HG02623 (cell line): ENCODE measurements around the gene CHD1.

Source experiments
- ATAC-seq: cut with Tn5 transposase; IDR thresholded peaks from one replicate; pipeline ENCODE4 v1.9.1; 2021; ENCODE audit warnings: moderate library complexity; ENCODE audit not compliant: unreplicated experiment

CHD1 gene

DNA sequence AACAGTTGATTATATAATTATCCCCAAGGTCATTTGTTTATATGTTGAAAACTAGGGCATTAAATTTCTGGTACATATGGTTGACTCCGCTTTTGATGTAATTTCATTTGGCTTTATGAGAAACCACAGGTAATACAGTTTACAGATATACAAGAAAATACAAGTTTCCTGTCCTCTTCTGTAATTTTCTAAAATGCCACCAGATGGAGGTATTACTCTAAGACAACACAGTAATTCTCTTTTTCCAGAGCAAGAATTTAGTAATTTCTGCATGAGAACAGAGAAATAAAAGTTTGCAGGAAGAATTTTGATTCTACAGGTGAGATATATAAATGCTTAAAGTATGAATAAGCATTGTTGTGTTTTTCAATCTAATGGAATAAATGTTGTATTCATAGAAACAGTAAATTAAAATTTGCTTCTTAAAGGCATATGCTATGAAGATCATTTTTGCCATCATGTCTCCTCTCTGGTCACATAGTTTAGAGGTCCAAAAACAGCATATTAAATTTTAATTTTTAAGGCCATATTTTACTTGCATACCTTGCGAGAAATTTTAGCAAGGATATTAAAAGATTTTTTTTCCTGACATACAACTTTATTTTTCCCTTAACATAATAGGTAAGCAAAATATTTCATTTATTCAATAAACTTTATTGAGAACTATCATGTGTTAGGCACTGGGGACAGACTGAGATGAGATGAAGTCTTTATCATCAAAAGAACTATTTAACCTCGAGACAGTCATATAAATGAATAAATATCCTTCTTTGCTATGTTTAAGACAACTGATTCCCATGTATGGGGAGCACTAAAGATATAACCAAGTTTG is 22.7 kb downstream of the CHD1 start:
- peak; percentile 61 for ATAC-seq

DNA sequence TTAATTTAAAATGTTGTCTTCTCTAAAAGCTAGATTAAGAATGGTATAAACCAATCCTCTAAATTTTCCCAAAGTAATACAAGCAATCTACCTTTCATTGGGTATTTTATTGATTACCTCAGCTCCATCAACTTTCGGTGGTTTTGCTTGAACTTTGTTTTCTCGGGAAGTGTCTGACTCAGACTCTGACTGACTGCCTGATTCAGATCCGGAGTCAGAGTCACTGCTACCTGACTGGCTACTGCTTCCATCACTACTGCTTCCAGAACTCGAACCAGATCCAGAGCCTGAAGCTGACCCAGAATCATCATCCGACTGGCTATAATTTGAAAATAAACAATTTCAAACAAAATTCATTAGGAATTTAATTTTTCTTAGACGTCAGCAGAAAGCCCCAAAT is 24.0 kb downstream of the CHD1 start:
- no peak for ATAC-seq

DNA sequence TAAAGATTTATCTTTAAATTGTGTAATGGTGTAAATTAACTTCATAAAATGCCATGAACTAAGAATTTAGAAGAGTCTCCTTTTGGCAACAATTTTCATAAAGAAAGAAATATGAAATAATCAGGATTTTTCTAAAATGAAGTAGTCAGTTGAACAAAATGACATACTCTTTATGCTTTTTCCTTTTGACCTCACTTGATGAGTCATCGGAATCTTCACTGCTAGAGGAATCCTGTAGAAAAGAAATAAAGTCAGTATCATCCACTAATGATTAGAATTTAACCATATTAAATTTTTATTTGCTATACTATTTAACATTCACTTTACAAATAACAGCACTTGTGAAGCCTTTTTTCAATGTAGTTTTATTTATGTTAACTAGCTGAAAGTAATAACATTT is 26.1 kb downstream of the CHD1 start:
- ATAC-seq: no peak

DNA sequence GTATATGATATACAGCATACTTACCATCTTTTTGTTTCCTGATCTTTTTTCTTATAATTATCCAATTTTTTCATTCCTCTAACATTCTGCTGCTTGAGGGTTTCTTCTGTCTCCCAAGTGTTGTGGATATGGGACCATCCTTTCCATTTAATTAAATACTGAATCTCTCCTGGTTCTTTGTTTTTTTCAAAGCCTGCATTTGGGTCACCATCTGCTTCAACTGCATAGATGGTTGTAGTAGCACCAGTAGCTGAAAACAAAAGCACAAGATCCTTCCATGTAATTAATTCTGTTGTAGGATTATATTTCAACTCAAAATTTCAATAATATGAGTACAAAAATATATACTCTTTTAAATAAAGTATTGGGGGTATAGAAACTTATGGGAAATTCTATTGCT is 29.4 kb downstream of the CHD1 start:
- no peak for ATAC-seq

DNA sequence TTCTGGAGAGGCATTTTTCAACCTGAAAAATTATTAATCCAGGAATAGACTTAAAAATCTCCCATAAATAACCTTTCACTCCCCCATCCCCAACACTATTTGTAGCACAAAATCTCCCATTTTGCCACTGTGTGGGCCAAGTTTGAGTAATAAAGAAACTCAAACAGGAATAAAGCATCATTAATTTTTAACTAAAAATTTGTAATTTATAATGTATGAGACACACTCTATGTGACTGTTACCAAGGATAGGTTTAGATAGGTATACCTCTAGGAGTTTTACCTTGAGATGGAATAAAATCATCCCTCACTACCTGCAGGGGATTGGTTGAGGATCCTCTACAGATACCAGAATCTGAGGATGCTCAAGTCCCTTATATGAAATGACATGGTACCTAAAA is 30.1 kb downstream of the CHD1 start:
- no peak for ATAC-seq

DNA sequence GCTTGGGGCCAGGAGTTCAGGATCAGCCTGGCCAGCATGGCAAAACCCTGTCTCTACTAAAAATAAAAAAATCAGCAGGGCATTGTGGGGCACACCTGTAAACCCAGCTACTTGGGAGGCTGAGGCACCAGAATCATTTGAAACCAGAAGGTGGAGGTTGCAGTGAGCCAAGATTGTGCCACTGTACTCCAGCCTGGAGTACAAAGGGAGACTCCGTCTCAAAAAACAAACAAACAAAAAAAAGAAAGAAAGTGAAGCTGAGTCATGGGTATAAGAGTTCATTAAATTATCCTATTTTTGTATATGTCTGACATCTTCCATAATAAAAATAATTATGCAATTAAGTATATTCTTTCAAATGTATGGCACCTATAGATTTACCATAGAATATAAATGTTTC is 37.2 kb downstream of the CHD1 start:
- ATAC-seq: no peak

DNA sequence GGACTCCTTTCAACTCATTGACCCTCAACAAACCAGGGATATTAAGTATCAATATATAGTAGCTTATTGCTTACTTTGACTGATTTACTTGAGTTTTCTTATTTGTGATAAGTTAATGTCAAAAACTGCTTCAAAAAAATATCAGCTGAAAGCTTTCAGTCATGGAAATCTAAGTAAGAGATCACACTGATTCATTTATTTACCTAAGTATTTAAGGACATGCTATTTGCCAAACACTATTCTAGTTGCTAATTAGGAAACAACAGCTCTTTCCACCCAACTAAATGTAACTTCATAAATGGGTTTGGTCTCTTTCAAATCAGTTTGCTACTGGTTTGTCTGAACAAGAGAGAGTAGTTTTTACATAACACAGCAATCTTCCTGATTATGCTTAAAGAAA is 48.2 kb downstream of the CHD1 start:
- no peak for ATAC-seq

DNA sequence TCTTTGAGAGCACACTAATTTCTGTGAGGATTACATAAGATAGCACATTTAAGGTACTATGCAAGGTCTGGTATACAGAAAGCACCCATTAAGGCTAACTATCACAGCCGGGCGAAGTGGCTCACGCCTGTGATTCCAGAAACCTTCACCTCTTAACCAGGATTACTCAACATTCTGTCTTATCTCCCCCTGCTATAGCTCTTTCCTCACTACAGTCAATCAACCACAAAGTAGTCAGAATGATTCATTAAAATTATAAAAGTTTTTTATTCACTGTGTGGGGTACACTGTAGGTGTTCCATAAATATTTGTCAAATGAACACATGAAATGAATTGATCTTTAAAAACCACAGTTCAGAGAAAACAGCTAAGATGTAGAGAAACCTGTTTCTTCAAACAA is 48.7 kb downstream of the CHD1 start:
- ATAC-seq: no peak

DNA sequence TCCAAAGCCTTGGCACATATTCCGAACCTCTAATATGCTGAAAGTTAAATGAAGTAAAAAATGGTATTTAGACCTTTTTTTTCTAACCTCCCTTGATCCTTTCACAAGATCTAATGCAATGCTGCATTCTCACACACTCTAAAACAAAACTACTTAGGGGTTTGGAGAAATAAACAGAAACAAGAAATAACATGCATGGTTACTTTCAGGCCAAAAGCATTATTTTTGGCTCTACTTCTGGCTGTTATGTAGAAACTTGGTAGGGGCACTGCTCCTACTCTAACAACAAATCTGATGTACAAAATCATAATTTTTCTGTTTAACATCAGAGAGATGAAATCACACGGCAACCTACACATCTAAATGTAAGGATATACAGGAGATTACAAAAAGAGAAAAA is 51.2 kb downstream of the CHD1 start:
- no peak for ATAC-seq

DNA sequence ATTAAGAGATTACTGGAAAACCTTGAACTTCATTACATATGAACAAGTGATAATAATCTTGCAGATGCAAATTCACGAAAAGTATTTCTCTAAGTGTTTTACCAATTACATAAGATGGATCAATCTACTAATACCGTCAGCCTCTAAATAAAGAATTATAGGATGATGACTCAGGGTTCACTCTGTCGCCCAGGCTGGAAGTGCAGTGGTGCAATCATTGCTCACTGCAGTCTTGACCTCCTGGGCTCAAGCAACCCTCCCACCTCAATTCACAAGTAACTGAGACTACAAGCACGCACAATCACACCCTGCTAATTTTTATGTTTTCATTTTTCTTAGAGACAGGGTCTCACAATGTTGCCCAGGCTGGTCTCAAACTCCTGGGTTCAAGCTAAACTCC is 56.1 kb downstream of the CHD1 start:
- ATAC-seq: no peak

DNA sequence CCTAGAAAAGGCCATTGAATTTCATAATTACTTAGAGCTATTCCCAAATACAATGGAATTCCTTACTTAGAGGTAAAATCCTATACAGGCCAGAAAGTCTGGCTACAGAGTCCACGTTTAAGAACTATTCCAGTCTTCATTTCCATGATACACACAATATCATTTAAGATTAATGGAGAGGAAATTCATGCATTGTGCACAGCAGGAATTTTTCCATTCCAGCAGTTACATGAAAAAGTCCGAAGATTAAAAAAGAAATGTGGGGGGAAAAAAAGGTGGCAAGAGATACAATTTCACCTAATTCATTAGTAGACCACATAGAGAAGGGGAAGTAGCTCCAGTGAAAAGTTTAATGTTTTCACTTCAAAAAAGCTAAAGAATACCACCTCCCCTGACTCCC is 63.1 kb downstream of the CHD1 start:
- no peak for ATAC-seq

DNA sequence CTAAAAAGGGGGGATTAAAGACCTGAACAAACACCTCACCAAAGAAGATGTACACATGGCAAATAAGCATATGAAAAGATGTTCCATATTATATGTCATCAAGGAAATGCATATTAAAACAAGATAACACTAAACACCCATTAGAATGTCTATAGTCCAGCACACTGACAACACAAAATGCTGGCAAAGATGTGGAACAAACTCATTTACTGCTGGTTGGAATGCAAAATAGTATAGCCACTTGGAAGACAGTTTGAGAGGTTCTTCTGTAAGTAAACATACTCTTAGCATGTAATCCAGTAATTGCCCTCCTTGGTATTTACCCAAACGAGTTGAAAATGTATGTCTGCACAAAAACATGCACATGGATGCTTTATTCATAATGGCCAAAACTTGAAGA is 81.8 kb downstream of the CHD1 start:
- no peak for ATAC-seq

DNA sequence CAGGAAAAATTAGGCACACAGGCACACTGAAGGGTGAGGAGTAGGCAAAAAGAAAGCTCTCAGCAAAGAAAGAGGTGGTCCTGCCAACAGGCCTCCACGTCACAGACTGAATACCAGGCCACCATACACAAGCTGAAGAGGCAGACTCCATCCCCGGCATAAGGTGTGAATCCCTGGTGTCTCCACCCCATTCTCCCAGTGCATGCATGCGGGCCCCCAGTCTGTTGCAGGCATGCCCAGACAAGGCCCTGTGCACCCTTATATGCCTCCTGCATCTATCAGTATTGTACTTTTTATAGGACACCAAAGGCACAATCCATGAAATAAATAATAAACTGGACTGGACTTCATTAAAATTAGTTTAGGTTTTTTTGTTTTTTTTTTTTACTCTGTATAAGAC is 82.3 kb downstream of the CHD1 start:
- ATAC-seq: no peak

DNA sequence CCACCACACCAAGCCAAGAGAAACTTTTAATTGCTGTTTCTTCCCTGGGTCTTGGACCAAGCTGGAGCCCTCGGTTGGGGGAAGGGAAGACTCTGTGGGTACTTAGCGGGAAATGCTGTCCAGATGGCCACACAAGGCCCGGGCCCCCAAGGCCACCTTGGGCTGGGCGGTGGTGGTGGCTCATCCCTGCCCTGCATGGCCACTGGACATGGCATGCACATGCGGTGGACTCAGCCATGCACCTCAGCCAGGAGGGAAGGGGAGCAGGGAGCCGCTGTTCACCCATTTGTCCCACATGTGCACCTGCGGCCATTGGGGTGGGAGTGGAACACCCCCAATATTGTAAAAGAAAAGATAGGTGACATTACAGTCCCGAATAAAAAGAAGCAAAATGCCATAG is 82.9 kb downstream of the CHD1 start:
- no peak for ATAC-seq

DNA sequence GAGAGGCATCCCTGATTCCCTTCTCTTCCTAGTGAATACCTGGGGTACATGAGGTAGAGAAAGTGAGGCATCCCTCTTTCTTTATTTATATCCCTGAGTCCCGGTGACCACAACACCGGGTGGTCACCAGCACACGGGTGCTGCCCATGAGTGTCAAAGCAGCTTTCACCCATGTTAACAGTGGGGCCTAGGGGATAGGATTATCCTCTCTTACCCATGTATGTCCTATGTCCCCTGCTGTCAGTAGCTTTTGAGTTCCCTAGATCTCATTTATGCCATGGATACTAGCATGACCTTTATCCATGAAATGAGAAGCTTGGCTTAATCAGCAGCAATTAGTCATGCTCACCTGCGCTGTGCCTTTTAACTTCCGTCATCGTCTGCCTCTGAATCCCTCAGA is 83.9 kb downstream of the CHD1 start:
- ATAC-seq: no peak

DNA sequence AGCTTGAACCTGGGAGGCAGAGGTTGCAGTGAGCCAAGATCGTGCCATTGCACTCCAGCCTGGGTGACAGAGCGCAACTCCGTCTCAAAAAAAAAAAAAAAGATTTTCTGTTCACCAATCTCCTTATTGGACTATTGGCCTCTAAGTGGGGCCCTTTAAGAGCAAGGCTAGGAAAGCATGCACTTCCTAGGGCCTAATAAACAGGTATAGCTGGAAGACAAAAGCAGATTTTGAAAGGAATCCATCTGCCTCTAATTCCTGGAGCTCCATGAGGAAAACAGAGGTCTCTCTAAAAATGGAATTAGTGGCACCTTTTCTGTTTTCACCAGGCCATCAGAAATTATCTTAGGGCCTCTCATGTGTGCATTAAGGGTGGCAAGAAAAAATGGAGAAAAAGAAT is 85.3 kb downstream of the CHD1 start:
- ATAC-seq: no peak

DNA sequence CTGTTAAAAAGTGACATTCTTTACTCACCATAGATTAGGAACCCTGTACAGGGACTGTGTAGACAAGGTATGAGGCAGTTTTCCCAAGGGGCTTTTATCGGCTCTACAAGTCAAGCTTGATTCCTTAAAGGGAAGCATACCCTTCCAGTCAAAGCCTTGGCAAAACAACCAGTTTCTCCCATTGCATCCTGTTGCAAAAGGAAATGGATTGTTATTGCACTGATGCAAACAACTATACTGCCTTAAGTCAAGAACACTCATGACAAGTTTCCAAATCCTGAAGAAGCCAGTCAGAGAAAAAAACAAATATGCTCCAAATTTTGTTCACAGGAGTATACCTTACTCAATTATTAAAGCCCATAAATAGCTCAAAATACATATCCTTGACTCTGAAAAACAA is 87.9 kb downstream of the CHD1 start:
- ATAC-seq: no peak

DNA sequence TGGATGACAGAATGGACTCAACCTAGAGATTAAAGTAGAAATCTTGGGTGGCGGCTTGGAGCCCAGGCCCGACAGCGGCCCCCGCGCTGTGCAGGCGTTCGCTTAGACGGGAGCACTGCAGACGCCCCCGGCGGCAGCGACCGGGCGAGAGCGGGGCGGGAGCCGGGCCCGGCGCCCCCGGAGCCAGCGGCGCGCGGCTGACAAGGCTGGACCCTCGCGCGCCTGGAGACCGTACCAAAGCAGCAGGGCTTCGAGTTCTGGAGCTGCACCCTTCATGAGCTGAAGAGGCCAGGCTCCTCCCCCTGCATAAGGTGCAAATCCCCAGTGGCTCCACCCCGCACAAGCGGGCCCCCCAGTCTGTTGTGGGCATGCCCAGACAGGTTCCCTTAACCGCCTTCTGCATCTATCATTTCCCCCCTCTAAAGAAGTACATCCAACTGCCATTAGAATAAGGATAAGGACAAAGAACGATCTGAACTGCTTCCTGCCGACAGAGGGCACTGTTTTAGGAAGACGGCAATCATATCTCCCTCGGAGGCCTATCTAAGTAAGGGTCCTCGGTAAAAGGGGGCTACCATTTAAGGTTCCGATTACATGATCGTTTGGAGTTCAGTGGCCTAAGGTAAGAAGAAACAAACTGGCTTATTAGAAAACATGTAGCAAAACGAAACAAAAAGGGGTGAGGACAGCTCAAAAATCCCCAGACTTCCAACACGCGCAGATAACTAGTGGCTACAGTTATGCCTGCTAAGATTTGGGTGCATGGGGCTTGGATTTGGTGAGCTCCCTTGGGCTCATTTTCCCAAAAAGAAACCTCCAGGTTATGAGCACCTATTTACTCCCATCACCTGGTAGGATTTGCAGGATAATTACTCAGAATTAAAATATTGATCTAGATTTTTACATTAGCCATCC is 89.1 kb downstream of the CHD1 start:
- peak; percentile 44 for ATAC-seq

DNA sequence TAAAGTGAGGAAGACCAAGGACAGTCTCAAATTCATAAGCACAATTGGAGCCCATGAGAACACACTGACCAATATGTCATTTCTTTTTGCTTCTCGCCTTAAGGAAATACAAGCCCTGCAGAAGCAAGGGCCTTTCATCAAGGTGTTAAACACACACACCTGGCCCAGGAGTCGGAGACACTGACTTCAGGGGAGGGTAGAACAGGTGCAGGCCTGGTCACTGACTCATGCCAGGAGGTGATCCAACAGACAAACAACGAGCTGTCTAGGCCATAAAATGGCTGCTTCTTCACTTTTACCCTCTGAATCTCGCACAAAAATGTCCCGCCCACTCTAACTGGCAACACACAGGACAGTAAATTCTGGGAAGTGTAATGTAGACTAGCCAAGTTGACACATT is 92.6 kb downstream of the CHD1 start:
- no peak for ATAC-seq

DNA sequence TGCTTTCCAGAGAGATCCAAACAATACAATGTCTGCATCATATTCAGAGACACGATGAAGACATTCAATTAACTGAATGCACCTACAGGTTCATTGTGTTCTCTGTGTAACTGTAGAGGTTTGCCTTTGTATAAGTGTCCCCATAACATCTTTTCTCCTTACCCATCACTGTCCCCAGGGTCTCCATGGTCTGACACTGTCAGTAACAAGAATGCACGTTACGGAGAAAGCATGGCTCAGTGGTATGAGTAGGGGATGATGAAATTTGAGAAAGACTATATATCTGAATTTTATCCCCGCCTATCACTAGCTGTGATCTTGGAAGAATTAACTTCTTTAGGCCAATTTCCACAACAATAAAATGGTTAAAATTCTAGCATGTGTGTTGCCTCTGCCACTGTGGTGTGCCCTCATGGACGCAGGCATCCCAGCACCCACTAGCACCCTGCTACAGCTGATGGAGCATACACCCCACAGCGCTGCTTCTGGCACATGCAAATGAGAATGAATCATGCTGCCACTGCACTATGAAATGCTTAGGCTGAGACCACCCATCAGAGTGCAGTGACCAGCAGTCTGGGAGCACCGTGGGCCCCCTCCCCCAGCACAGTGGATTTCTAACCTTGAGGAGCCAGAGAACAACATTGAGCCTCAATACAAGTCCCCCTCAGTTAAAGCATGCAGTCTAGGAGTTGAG is 101.1 kb downstream of the CHD1 start:
- no peak for ATAC-seq

DNA sequence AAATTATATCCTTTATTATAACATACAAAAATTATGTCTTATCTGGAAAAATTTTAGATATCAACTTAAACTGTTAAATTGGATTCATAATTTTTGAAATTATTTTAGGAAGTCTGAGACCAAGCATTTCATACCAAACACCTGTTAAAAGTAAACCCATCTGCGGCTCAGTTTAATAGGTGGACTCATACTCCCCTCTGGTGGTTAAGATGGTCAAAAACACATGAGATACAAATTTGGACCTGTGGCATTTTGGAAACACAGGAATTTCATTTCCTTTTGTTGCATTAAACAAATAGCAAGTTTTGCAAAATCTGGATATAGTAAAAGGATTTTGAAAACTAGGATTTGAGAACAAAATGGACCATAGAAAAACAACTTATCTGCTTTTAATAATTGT is 101.6 kb downstream of the CHD1 start:
- ATAC-seq: no peak
